H9 (cell line): ENCODE data around the gene BCL11B. TPM values are rescaled to one million over a fixed set of nuclear protein-coding genes. Genes with fewer than 3 reads are reported as not detected.

Experiments used
- DNase-seq: peaks from one replicate; pipeline ENCODE4 v3.0.0-alpha.2; 2017
- H2AFZ ChIP-seq: one replicate; pipeline ENCODE4 v1.6.1; 2013; ENCODE audit warnings: mild to moderate bottlenecking, low read length, control low read depth, moderate library complexity
- H2AK5ac ChIP-seq: 2 replicates; pipeline ENCODE4 v1.6.1; 2013; ENCODE audit warnings: low read length, control low read depth, mixed read lengths; ENCODE audit not compliant: insufficient read length
- H2BK120ac ChIP-seq: one replicate; pipeline ENCODE4 v1.6.1; 2013; ENCODE audit warnings: low read depth, mild to moderate bottlenecking, low read length, control low read depth, inconsistent platforms; ENCODE audit not compliant: poor library complexity, severe bottlenecking
- H2BK12ac ChIP-seq: 2 replicates; pipeline ENCODE4 v1.6.1; 2013; ENCODE audit warnings: low read length, control low read depth, mixed read lengths, low read depth; ENCODE audit not compliant: insufficient read length
- H2BK15ac ChIP-seq: 2 replicates; pipeline ENCODE4 v1.6.1; 2013; ENCODE audit warnings: low read depth, low read length, control low read depth
- H2BK20ac ChIP-seq: one replicate; pipeline ENCODE4 v1.6.1; 2013; ENCODE audit warnings: low read depth, mild to moderate bottlenecking, low read length, control low read depth, inconsistent platforms; ENCODE audit not compliant: poor library complexity, severe bottlenecking
- H2BK5ac ChIP-seq: 2 replicates; pipeline ENCODE4 v1.6.1; 2013; ENCODE audit warnings: low read length, control low read depth, mixed read lengths; ENCODE audit not compliant: insufficient read length
- H3K14ac ChIP-seq: 2 replicates; pipeline ENCODE4 v1.6.1; 2013; ENCODE audit warnings: low read length, control low read depth; ENCODE audit not compliant: insufficient read depth
- H3K18ac ChIP-seq: 2 replicates; pipeline ENCODE4 v1.6.1; 2013; ENCODE audit warnings: low read depth, mild to moderate bottlenecking, mixed read lengths, low read length, control low read depth; ENCODE audit not compliant: insufficient read length
- H3K23ac ChIP-seq: 2 replicates; pipeline ENCODE4 v1.6.1; 2013; ENCODE audit warnings: low read length, control low read depth, mixed read lengths, low read depth; ENCODE audit not compliant: insufficient read length
- H3K23me2 ChIP-seq: 2 replicates; pipeline ENCODE4 v1.6.1; 2013; ENCODE audit warnings: low read depth, mild to moderate bottlenecking, mixed read lengths, low read length, control low read depth; ENCODE audit not compliant: insufficient read length, poor library complexity, severe bottlenecking
- H3K27ac ChIP-seq: 2 replicates; pipeline ENCODE4 v1.5.1; 2013; ENCODE audit warnings: low read length, control low read depth, mixed read lengths, low read depth; ENCODE audit not compliant: insufficient read length
- H3K27me3 ChIP-seq: 2 replicates; pipeline ENCODE4 v1.6.1; 2013; ENCODE audit warnings: low read length, control low read depth, inconsistent platforms; ENCODE audit not compliant: insufficient read depth
- H3K4ac ChIP-seq: 2 replicates; pipeline ENCODE4 v1.6.1; 2013; ENCODE audit warnings: low read depth, mild to moderate bottlenecking, control low read depth, inconsistent platforms, low read length, moderate library complexity
- H3K4me1 ChIP-seq: 2 replicates; pipeline ENCODE4 v1.6.1; 2013; ENCODE audit warnings: low read length, control low read depth, inconsistent platforms; ENCODE audit not compliant: insufficient read depth
- H3K4me2 ChIP-seq: 2 replicates; pipeline ENCODE4 v1.6.1; 2013; ENCODE audit warnings: low read length, control low read depth, mixed read lengths; ENCODE audit not compliant: insufficient read length, insufficient read depth
- H3K56ac ChIP-seq: 2 replicates; pipeline ENCODE4 v1.6.1; 2013; ENCODE audit warnings: low read depth, mild to moderate bottlenecking, mixed read lengths, low read length, control low read depth; ENCODE audit not compliant: insufficient read length
- H3K79me1 ChIP-seq: 2 replicates; pipeline ENCODE4 v1.6.1; 2013; ENCODE audit warnings: low read depth, mild to moderate bottlenecking, moderate library complexity, low read length, control low read depth, inconsistent platforms; ENCODE audit not compliant: insufficient read depth, poor library complexity, severe bottlenecking
- H3K79me2 ChIP-seq: 2 replicates; pipeline ENCODE4 v1.6.1; 2013; ENCODE audit warnings: low read length, control low read depth, inconsistent platforms; ENCODE audit not compliant: insufficient read depth
- H3K9ac ChIP-seq: 2 replicates; pipeline ENCODE4 v1.6.1; 2013; ENCODE audit warnings: low read length, control low read depth, mixed read lengths; ENCODE audit not compliant: insufficient read length; ENCODE audit errors: extremely low read depth
- H3K9me3 ChIP-seq: one replicate; pipeline ENCODE4 v1.6.1; 2013; ENCODE audit warnings: low read depth, low read length, inconsistent platforms; ENCODE audit not compliant: control insufficient read depth
- H3T11ph ChIP-seq: one replicate; pipeline ENCODE4 v1.6.1; 2013; ENCODE audit warnings: mild to moderate bottlenecking, low read length, control low read depth, inconsistent platforms
- H4K20me1 ChIP-seq: one replicate; pipeline ENCODE4 v1.6.1; 2013; ENCODE audit not compliant: control insufficient read depth, insufficient read length, insufficient read depth
- H4K5ac ChIP-seq: 2 replicates; pipeline ENCODE4 v1.6.1; 2013; ENCODE audit warnings: low read depth, mild to moderate bottlenecking, mixed read lengths, low read length, control low read depth; ENCODE audit not compliant: insufficient read length
- H4K8ac ChIP-seq: replicated peaks from 2 replicates; pipeline ENCODE4 v1.6.1; 2013; ENCODE audit warnings: low read length, control low read depth, mixed read lengths, low read depth; ENCODE audit not compliant: insufficient read length
- H4K91ac ChIP-seq: 2 replicates; pipeline ENCODE4 v1.6.1; 2013; ENCODE audit warnings: low read depth, mild to moderate bottlenecking, moderate library complexity, mixed read lengths, low read length, control low read depth; ENCODE audit not compliant: insufficient read length
- H3K27ac Mint-ChIP-seq, 3 experiments: 2 replicates in 2 of 3; 3 replicates in 1 of 3; pipeline ENCODE4 v1.8.0; 2020 to 2021; ENCODE audit warnings: mixed read lengths in 3 of 3, mild to moderate bottlenecking in 1 of 3, moderate library complexity in 1 of 3
- H3K27me3 Mint-ChIP-seq: 2 replicates; pipeline ENCODE4 v1.8.0; 2021; ENCODE audit warnings: low read depth, mild to moderate bottlenecking, moderate library complexity, mixed read lengths
- H3K36me3 Mint-ChIP-seq, 3 experiments: 2 replicates in 2 of 3; 3 replicates in 1 of 3; pipeline ENCODE4 v1.8.0; 2020 to 2021; ENCODE audit warnings: low read depth in 3 of 3, mixed read lengths in 3 of 3; ENCODE audit not compliant: insufficient read depth in 1 of 3
- H3K4me1 Mint-ChIP-seq, 2 experiments: 2 replicates each; pipeline ENCODE4 v1.8.0; 2020; ENCODE audit warnings: mixed read lengths in 2 of 2
- H3K4me3 Mint-ChIP-seq, 2 experiments: 2 replicates in 1 of 2; 3 replicates in 1 of 2; pipeline ENCODE4 v1.8.0; 2020 to 2021; ENCODE audit warnings: mild to moderate bottlenecking in 2 of 2, mixed read lengths in 2 of 2, moderate library complexity in 1 of 2
- H3K9me3 Mint-ChIP-seq, 2 experiments: 2 replicates in 1 of 2; 3 replicates in 1 of 2; pipeline ENCODE4 v1.8.0; 2020; ENCODE audit warnings: mild to moderate bottlenecking in 2 of 2, mixed read lengths in 2 of 2, moderate library complexity in 1 of 2
- CTCF ChIP-seq: fragments of 200-600 bp; sonication (generic); conservative IDR thresholded peaks from 3 replicates; pipeline ENCODE4 v1.8.0; 2021; ENCODE audit warnings: antibody characterized with exemption, mild to moderate bottlenecking
- WGBS: extraction: QIAGEN DNeasy Blood & Tissue Kit; methylation state at CpG from one replicate; pipeline ENCODE4 v1.1.7; 2013; ENCODE audit warnings: missing lambda C conversion rate, low lambda C conversion rate, mixed read lengths; ENCODE audit not compliant: insufficient read length; ENCODE audit errors: extremely low coverage; 5-methylcytosine and 5-hydroxymethylcytosine counted together
- total RNA-seq: library from RNA; stranded (reverse); gene quantifications from 2 replicates; pipeline ENCODE4 v1.2.1, GENCODE V29; 2021

The BCL11B gene
- total RNA-seq, 1 experiment from 2014 or later, result 4.9 TPM

- Histone ChIP-seq H3K14ac (no peak overlapping the region), H2BK5ac (no peak overlapping the region), H3K9ac (no peak overlapping the region), H3T11ph (no peak overlapping the region), H2BK15ac (no peak overlapping the region), H4K20me1 (no peaks in the 10 kb centered on the region), H3K4ac (no peak overlapping the region), H3K23ac (no peak overlapping the region), H3K18ac (no peak overlapping the region), H2BK120ac (no peak overlapping the region), H2AFZ (no peak overlapping the region), H2BK20ac (no peak overlapping the region), H3K4me2 (no peak overlapping the region), H2AK5ac (no peak overlapping the region), H3K4me1 (no peaks in the 10 kb centered on the region; the same call in 1 of the 2 replicates), H4K8ac (no peak overlapping the region), H3K79me1 (no peaks in the 10 kb centered on the region), H4K5ac (no peak overlapping the region), H3K9me3 (no peaks in the 10 kb centered on the region), H3K23me2 (peaks cover 3% of the 10 kb centered on the region), H3K56ac (no peak overlapping the region), H3K79me2 (no peaks in the 10 kb centered on the region), H3K27ac (no peak overlapping the region), H4K91ac (no peak overlapping the region), H3K27me3 (no peaks in the 10 kb centered on the region), H2BK12ac (no peak overlapping the region)
- H3K36me3 Mint-ChIP-seq, result no peaks in the 10 kb centered on the region
- H3K27me3 Mint-ChIP-seq, result peaks cover 14% of the 10 kb centered on the region
- no peak overlapping the region for H3K27ac Mint-ChIP-seq
- peaks cover 2 to 15% of the 10 kb centered on the region in 2 experiments for H3K4me1 Mint-ChIP-seq
- no peak for TF ChIP-seq CTCF
- no peaks in the 10 kb centered on the region for H3K9me3 Mint-ChIP-seq
- H3K4me3 Mint-ChIP-seq, result no peak overlapping the region
- WGBS, result no CpG with 5 or more reads among the region's 17 CpGs
- DNase-seq, result peak; percentile 9
Measured at GRCh38 chr14:99120526-99121318, 151.3 kb downstream of the BCL11B start.
